ENCODE measurements around the gene STK17B.
"Not testable (repeated sequence)": the region's sequence is repeated elsewhere in the genome, so short reads cannot be mapped to it uniquely, and the experiment has no call there.

- TF ChIP-seq CTCF (conservative IDR thresholded peaks at IDR 0.05); EZH2 (IDR thresholded peaks at IDR 0.05; ENCODE audit: low read depth): not testable (repeated sequence)
Observed at GRCh38 chr2:196089448-196089847, 81.9 kb downstream of the STK17B start.

Data from PC-9 (cell line).